K562 (cell line): ENCODE measurements around the gene LANCL1. TPM values are rescaled to one million over a fixed set of nuclear protein-coding genes. Genes with fewer than 3 reads are reported as not detected.

Experiments used
- GABPA ChIP-seq: fragments of 200-800 bp; sonication (Bioruptor generic); conservative IDR thresholded peaks from 2 replicates; pipeline ENCODE4 v1.6.1; 2016; ENCODE audit warnings: low read depth, missing genetic modification characterization, missing compliant biosample characterization
- GATAD2A ChIP-seq: fragments of 450-650 bp; IDR thresholded peaks from 2 replicates; pipeline ENCODE4 v1.6.1; 2017
- NR2F6 ChIP-seq: fragments of 450-650 bp; formaldehyde crosslinking; IDR thresholded peaks from 2 replicates; pipeline ENCODE4 v1.4.0; 2020; ENCODE audit warnings: mild to moderate bottlenecking
- PHF20 ChIP-seq: fragments of 450-650 bp; IDR thresholded peaks from 2 replicates; pipeline ENCODE4 v1.6.1; 2018; ENCODE audit not compliant: partially characterized antibody
- POLR2AphosphoS5 ChIP-seq: IDR thresholded peaks from 2 replicates; pipeline ENCODE4 v1.6.1; 2011; ENCODE audit warnings: mild to moderate bottlenecking, low read depth, low read length, moderate library complexity; ENCODE audit not compliant: control insufficient read depth, insufficient read depth
- POLR2G ChIP-seq: fragments of 200-400 bp; formaldehyde crosslinking; IDR thresholded peaks from 2 replicates; pipeline ENCODE4 v1.6.1; 2017; ENCODE audit warnings: low read depth, mild to moderate bottlenecking, antibody characterized with exemption, low read length, moderate library complexity
- PTTG1 ChIP-seq: fragments of 450-650 bp; IDR thresholded peaks from 2 replicates; pipeline ENCODE4 v1.6.1; 2016; ENCODE audit warnings: low read depth, mild to moderate bottlenecking, missing genetic modification characterization, missing compliant biosample characterization
- RB1 ChIP-seq: fragments of 450-650 bp; IDR thresholded peaks from 2 replicates; pipeline ENCODE4 v1.6.1; 2017; ENCODE audit warnings: low read depth, mild to moderate bottlenecking
- SIN3A ChIP-seq, 2 experiments: fragments of 150-350 bp in 1 of 2; IDR thresholded peaks; 2 replicates each; pipeline ENCODE4 v1.6.1; 2011 to 2016; ENCODE audit warnings: borderline replicate concordance in 2 of 2, low read depth in 2 of 2, low read length in 2 of 2, mild to moderate bottlenecking in 2 of 2, moderate library complexity in 2 of 2; ENCODE audit not compliant: control insufficient read depth in 1 of 2
- SLC30A9 ChIP-seq: fragments of 250-450 bp; sonication (Bioruptor Pico); IDR thresholded peaks from 2 replicates; pipeline ENCODE4 v1.8.0; 2022; ENCODE audit warnings: mild to moderate bottlenecking, moderate library complexity
- SPI1 ChIP-seq: IDR thresholded peaks from 2 replicates; pipeline ENCODE4 v1.6.1; 2011; ENCODE audit warnings: low read depth, low read length, control low read depth, borderline replicate concordance
- ZFPM2 ChIP-seq: fragments of 250-450 bp; sonication (Bioruptor Pico); IDR thresholded peaks from 2 replicates; pipeline ENCODE4 v1.5.1; 2022; ENCODE audit warnings: mild to moderate bottlenecking
- ZNF551 ChIP-seq: fragments of 250-450 bp; sonication (Bioruptor Pico); IDR thresholded peaks from 2 replicates; pipeline ENCODE4 v1.5.0; 2021; ENCODE audit warnings: mild to moderate bottlenecking, moderate library complexity
- ZSCAN32 ChIP-seq: fragments of 450-650 bp; formaldehyde crosslinking; IDR thresholded peaks from 2 replicates; pipeline ENCODE4 v1.4.0; 2020; ENCODE audit warnings: mild to moderate bottlenecking, moderate library complexity
- polyA plus RNA-seq, 8 experiments: library from polyadenylated mRNA; depleted of rRNA in 4 of 8; stranded (reverse) in 5 of 8; unstranded in 3 of 8; fragments of >200 nt; fragmentation: Nextera tagmentation in 2 of 8; fragmentation: Illumina TruSeq in 1 of 8; extraction: Ambion mirVana in 2 of 8; extraction: Trizol in 1 of 8; gene quantifications; 2 replicates each; pipeline versions ENCODE4 v1.2.1 to v1.2.3, GENCODE V29; 2011 to 2014; ENCODE audit warnings: inconsistent platforms in 1 of 8, missing spikeins in 1 of 8
- total RNA-seq, 7 experiments: library from RNA; depleted of rRNA in 6 of 7; stranded (reverse); fragments of >200 nt in 6 of 7; fragmentation: Illumina TruSeq in 2 of 7; extraction: Trizol in 2 of 7; gene quantifications; 2 replicates each; pipeline versions ENCODE4 v1.2.1 to v1.2.3, GENCODE V29; 2011 to 2021; ENCODE audit warnings: low replicate concordance in 1 of 7
- TF ChIP-seq, protein P1 (sequence below): IDR thresholded peaks from 3 replicates; pipeline ENCODE4 v1.6.1; 2011; ENCODE audit warnings: borderline replicate concordance, mild to moderate bottlenecking, moderate library complexity; ENCODE audit not compliant: insufficient read length; ENCODE audit errors: extremely low read depth
- TF ChIP-seq, protein P2 (sequence below): sonication (generic); formaldehyde crosslinking; IDR thresholded peaks from 2 replicates; pipeline ENCODE4 v1.8.0; 2022; ENCODE audit warnings: missing genetic modification reagents, mild to moderate bottlenecking, moderate library complexity, borderline replicate concordance
- TF ChIP-seq, protein P3 (sequence below): fragments of 450-650 bp; IDR thresholded peaks from 2 replicates; pipeline ENCODE4 v1.6.1; 2016; ENCODE audit warnings: missing biosample characterization, missing genetic modification characterization
- TF ChIP-seq, protein P4 (sequence below), 2 experiments: fragments of 450-650 bp; conservative IDR thresholded peaks; 2 replicates each; pipeline ENCODE4 v1.6.1; 2017; ENCODE audit warnings: mild to moderate bottlenecking in 2 of 2, moderate library complexity in 2 of 2

The LANCL1 gene
- total and polyA plus RNA-seq, 9 of the 15 experiments (the other 6 are each of a cell fraction or from before 2014, with no cell fraction given): 15.3 to 56.3 (median 30.1) TPM

DNA sequence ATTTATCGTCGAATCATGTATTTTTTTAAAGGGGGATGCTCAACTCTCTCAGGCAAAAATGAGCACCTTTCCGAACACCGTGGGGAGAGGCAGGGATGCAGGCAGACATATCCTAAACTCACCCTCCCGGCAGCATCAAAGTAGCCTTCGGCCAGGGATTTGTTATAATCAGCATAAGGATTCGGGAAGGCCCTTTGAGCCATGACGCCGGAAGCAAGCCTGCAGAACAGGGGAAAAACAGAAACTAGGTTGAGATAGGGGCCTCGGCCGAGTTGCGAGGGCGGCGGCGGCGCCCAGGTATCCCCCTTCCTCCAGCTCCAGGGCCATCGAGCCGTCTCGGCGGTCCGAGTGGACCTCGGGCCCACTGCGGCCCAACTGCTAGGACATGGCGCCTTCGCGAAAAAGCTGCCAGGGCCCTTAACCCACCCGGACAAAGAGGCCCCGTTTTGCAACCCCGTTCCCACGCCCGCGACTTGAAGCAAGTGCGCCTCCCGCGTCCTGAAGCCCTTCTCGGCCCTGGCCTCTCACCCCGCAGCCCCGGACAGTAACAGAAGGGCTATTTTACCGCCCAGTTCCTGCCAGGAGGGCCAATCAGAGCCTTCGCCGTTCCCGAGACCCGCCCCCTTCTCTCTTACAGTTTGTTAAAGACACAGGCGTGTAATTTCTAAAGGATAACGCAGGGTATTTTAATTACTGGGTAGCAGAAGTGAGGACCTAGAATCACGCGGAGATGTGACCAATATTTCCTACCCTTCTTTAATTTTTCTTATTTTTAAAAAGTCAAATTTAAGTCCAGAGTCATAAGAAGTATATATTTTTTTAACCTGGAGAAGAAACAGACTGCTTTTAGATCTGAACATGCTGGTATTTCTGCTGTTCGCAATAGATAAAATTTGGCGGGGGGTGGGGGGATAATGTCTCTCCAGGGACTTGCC, at the start of gene LANCL1 (continued):
- TF ChIP-seq, protein P1, sequence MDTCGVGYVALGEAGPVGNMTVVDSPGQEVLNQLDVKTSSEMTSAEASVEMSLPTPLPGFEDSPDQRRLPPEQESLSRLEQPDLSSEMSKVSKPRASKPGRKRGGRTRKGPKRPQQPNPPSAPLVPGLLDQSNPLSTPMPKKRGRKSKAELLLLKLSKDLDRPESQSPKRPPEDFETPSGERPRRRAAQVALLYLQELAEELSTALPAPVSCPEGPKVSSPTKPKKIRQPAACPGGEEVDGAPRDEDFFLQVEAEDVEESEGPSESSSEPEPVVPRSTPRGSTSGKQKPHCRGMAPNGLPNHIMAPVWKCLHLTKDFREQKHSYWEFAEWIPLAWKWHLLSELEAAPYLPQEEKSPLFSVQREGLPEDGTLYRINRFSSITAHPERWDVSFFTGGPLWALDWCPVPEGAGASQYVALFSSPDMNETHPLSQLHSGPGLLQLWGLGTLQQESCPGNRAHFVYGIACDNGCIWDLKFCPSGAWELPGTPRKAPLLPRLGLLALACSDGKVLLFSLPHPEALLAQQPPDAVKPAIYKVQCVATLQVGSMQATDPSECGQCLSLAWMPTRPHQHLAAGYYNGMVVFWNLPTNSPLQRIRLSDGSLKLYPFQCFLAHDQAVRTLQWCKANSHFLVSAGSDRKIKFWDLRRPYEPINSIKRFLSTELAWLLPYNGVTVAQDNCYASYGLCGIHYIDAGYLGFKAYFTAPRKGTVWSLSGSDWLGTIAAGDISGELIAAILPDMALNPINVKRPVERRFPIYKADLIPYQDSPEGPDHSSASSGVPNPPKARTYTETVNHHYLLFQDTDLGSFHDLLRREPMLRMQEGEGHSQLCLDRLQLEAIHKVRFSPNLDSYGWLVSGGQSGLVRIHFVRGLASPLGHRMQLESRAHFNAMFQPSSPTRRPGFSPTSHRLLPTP: no peak
- TF ChIP-seq ZFPM2 (CRISPR knock-in tag) (no peak), SLC30A9 (CRISPR knock-in tag) (no peak), POLR2AphosphoS5 (peak; percentile 72; the same call in 1 of the 2 replicates), GABPA (tag) (peak; percentile 62), ZNF551 (CRISPR knock-in tag) (no peak), POLR2G (peak; percentile 93), RB1 (peak; percentile 50), PHF20 (peak; percentile 21), NR2F6 (CRISPR knock-in tag) (no peak), GATAD2A (no peak), PTTG1 (no peak), SIN3A (IDR thresholded peaks at IDR 0.05; ENCODE audit: borderline replicate concordance in 2 of 2, control insufficient read depth in 1 of 2, low read depth in 2 of 2, low read length in 2 of 2) (0 out of 4 replicates have a peak, but pooled peaks of 1 of the 2 experiments have one; percentile 10), ZSCAN32 (CRISPR knock-in tag) (no peak), SPI1 (0 out of 2 replicates have a peak, but pooled peaks have one; percentile 39)
- TF ChIP-seq, protein P2, sequence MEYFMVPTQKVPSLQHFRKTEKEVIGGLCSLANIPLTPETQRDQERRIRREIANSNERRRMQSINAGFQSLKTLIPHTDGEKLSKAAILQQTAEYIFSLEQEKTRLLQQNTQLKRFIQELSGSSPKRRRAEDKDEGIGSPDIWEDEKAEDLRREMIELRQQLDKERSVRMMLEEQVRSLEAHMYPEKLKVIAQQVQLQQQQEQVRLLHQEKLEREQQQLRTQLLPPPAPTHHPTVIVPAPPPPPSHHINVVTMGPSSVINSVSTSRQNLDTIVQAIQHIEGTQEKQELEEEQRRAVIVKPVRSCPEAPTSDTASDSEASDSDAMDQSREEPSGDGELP (CRISPR knock-in tag): peak; percentile 40; the same call in 1 of the 2 replicates
- TF ChIP-seq, protein P3, sequence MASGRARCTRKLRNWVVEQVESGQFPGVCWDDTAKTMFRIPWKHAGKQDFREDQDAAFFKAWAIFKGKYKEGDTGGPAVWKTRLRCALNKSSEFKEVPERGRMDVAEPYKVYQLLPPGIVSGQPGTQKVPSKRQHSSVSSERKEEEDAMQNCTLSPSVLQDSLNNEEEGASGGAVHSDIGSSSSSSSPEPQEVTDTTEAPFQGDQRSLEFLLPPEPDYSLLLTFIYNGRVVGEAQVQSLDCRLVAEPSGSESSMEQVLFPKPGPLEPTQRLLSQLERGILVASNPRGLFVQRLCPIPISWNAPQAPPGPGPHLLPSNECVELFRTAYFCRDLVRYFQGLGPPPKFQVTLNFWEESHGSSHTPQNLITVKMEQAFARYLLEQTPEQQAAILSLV: no peak
- TF ChIP-seq, protein P4, sequence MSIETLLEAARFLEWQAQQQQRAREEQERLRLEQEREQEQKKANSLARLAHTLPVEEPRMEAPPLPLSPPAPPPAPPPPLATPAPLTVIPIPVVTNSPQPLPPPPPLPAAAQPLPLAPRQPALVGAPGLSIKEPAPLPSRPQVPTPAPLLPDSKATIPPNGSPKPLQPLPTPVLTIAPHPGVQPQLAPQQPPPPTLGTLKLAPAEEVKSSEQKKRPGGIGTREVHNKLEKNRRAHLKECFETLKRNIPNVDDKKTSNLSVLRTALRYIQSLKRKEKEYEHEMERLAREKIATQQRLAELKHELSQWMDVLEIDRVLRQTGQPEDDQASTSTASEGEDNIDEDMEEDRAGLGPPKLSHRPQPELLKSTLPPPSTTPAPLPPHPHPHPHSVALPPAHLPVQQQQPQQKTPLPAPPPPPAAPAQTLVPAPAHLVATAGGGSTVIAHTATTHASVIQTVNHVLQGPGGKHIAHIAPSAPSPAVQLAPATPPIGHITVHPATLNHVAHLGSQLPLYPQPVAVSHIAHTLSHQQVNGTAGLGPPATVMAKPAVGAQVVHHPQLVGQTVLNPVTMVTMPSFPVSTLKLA (conservative IDR thresholded peaks at IDR 0.05): 0 out of 4 replicates have a peak, but pooled peaks of 1 of the 2 experiments have one; percentile 12
